HG03139 (cell line): ENCODE data around the gene C9.
A peak's percentile ranks its signal among the peaks of the same experiment; 100 is the strongest.
"Not testable (repeated sequence)": the region's sequence is repeated elsewhere in the genome, so short reads cannot be mapped to it uniquely, and the experiment has no call there.

ENCODE experiments used
- ATAC-seq: cut with Tn5 transposase; IDR thresholded peaks from one replicate; pipeline ENCODE4 v1.9.1; 2021; ENCODE audit not compliant: unreplicated experiment

The C9 gene

GRCh38 chr5:39364367-39364766 lies at the start of gene C9:
C9 (minus strand) TSS chr5:39364495; CDS start chr5:39364464, 31 bp downstream.
- no peak for ATAC-seq

DNA sequence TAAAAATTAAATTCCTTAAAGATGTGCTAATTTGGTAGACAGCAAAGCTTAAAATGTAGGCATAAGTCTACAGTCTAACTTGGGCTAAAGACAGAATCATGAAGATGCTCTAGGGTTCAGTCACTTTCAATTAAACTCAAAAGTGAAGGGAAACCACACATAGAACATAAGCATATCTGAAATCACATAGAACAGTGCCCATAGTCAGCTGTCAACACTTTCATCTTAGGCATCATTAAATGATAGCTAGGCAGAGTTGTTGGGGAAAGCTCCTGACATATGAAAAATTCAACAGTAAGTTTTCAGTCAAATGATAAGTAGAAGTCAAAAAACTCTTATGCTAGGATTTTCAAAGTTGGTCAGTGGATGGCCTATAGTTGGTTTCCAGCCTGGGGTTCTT lies 49.5 kb upstream of the C9 start:
- ATAC-seq, result no peak

DNA sequence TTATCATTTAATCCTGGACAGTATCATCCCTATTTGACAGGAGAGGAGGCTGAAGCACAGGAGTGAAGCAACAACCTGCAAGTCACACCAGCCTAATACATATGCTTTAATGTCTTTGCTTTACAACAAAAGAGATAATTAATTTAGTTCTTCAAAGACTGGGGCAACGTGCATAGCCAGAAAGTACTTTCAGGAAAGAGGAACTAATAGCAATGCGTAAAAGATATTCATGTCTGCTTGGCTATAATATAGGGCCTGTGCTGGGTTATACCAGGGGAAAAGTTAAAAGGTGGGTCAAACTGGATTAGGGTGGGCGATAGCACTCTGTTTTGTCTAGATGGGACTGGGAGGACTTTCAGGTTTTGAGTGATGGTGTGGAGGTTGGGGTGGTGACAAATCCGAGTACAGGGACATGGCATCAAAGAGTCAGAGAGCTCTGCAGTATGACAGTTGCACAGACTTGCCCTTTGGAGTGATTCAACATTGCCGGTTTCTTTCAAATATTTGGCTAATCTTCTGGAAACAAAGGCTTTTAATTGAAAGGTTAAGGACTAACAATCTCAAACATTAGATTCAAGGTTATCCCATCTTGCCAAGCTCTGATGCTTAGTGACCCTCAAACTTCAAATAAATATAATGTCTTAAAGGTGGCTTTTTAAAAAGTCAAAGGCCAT lies 48.6 kb upstream of the C9 start:
- ATAC-seq, result no peak

- ATAC-seq, result no peak
Measured at GRCh38 chr5:39411985-39412384, 47.7 kb upstream of the C9 start.

DNA sequence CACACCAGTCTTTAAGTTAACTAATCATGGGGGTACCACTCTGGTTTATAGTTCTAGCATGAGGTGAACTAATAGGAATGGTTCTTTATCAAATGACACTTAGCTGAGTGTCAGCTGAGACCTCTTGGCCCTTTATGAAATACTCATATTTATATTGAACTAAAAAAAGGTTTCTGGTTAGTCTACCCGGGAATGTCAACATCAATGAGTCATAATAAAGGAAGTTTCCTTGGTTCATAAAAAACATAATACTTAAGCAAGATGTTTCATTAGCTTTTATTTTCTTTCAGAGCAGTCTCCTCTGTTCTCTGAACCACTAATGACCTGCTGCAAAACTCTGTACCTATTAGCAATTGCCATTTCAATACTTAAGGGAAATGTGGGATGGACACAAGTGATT lies 46.8 kb upstream of the C9 start:
- ATAC-seq, result no peak

DNA sequence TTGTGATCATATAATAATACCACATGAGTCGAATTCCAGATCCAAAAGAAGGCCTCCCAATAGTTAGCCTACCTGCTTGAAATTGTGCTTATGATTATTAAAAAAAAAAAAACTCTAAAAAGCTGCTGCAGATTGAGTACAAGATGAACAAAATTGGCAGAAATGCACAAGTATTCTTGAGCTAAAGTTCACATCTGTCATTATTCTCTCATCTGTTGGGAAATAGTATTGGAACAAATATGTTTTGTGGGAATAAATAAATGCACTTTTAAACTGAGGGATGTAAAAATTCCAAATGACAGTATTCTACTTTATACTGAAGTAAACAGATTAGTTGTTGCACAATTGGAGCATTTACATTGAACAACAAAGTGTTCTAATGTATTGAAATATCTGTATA lies 44.7 kb upstream of the C9 start:
- no peak for ATAC-seq

DNA sequence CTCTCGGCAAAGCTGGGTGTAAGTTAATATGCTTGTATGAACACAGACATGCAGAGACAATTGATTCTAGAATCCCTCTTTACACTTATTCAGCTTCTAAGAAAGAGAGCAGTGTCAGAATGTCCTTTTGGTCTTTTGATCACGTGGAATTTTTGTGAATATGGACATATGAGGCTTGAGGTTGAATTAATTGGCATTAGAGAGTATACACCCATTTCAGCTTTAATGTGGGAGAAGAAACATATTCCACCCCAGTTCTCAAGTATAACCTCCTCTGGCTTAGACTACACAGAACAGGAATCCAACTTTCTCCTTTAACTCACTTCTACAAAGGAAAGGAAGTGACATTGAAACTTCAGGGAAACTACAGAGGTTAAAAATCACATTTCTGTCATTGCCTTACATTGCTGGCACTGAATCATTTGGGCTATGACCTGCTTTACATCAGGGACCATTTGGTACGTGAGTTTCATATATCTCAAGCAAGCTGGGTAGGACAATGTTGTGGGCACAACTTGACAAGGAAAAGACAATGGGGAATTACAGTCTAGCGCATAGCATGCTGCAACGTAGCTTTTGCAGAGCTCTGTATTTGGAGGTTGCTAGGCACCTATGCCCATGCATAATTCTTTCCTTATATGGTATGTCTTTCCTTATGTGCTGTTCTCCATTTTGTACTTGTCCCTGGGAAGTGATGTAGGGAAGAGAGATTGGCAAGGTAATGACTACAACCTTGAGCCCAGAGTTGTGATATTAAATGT lies 41.0 kb upstream of the C9 start:
- ATAC-seq, result no peak

DNA sequence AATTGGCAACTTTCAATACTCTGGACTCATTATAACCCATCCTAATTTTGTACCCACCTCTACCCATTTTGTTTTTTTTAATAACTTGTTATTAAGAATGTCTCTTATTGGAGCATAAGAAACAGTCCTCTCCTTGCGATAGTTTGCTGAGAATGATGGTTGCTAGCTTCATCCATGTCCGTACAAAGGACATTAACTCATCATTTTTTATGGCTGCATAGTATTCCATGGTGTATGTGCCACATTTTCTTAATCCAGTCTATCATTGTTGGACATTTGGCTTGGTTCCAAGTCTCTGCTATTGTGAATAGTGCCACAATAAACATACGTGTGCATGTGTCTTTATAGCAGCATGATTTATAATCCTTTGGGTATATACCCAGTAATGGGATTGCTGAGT lies 39.5 kb upstream of the C9 start:
- not testable (repeated sequence) for ATAC-seq

DNA sequence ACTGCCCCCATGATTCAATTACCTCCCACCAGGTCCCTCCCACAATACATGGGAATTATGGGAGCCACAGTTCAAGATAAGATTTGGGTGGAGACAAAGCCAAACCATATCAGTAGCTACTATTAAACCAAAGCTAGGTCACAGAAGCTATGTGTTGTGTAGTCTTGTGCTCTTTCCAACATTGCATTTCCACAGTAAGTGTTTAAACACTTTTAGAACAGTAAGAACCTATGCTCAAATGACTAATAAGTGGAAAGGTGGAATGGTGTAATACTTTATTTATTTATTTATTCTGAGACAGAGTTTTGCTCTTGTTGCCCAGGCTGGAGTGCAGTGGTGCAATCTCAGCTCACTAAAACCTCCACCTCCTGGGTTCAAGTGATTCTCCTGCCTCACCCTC lies 37.8 kb upstream of the C9 start:
- not testable (repeated sequence) for ATAC-seq

DNA sequence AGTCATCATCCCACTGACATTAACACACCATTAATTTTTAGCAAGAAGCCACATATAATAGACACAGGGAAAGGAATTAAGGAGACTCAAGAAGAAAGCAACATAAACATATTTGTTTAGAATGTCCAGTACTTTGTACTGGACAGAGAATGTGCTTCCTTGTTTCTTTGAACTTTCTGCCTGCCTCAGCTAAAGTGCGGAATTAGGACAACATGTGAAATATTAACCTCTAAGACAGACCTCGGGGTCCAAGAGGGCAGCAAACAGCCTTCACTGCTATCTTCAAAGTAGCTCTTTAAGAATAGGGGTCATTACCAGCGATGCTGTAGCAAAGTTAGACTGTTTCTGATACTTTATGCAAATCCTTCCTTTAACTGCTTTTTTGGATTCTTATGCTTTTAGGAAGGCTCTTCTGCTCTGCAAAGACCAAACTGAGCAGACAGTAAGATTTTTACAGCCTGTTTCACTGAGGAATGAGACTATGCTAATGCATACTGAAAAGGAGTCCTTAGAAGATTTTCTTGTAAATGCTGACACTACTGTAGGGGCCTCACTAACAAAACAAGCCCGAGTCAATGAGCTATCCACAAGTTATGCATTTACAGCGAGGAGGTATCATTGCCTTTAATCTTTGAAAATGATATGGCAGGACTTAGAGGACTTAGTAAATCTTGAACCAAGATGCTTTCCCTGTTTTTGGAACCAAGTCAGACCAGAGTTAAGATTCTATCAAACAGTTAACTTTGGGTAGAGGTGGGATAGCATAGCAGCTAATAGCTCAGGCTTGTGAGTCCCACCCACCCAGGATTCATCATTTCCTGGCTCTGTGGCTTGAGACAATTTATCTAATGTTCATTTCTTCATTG lies 36.7 kb upstream of the C9 start:
- no peak for ATAC-seq

DNA sequence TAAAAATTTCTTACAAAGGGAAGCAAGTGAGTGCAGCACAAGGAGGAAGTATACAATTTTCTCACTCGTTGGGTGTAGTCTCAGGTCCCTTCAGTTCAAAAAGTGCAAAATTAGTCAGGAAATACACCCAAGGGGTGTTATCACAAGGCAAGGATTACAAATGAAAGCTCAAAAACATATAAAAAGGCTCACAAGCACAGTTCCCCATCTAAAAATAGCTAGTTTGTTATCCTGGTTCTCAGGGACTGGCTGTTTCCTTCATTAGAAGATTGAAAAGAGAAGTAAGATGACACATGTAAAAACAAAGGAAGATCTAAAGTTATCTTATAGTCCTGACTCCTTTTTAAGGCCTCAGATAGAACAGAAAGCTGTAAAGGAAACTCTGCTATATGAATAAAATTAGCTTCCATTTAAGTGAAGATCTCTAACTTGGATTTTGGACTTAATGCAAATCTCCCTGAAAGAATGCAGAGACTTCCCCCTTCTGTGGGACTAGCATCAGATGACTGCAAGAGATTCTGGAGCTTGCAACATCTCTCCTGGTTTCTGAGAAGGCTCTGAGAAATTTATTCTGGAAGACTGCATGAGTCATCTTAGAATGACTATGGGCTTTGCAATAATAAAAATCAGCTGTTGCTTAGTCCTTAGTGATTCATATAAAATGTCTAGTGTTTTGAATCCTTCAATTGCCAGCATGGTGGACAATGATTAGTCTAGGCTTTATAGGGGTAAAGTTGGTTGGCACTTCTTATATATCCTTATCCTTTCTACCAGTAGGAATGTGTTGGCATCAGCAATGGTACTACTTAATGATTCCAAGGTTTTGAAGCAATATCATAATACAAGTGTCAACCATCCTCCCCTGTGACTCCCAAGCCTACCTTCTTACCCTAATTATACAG lies 35.1 kb upstream of the C9 start:
- no peak for ATAC-seq

DNA sequence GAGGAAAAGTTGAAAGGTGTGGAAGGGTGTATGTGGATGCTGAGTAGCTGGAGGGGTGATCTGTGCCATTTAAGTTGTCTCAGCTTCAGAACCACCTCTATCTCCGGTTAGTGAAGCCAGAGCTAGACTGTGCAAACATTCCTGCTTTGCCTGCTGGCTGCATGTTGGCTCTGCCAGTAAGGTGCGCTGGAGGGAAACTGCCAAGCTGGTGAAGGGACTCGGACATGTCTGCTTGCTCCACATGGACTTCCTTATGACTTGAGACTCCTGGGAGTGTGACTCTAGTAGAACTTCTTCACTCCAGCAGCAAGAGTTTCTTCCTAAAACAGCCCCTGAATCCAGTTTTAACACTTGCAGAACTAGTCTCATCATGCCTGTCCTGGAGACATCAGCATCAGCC lies 32.5 kb upstream of the C9 start:
- no peak for ATAC-seq

DNA sequence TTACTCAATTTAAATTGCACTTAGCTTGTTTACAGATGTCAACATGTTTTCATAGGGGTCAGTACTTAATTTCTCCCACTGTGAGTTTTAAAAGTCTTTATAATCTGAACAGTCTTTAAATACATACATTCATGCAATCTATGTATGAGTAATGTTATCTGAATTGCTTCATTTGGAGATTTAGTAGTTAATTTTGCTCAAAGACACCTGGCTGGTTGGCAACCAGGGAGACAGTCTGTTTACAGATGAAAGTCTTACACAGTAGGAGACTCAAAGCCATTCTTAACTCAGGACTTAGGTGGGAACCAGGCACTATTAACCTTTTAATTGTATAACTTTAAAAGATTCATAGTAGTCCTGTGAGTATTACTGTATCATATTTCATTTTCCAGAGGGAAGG lies 31.2 kb upstream of the C9 start:
- no peak for ATAC-seq

DNA sequence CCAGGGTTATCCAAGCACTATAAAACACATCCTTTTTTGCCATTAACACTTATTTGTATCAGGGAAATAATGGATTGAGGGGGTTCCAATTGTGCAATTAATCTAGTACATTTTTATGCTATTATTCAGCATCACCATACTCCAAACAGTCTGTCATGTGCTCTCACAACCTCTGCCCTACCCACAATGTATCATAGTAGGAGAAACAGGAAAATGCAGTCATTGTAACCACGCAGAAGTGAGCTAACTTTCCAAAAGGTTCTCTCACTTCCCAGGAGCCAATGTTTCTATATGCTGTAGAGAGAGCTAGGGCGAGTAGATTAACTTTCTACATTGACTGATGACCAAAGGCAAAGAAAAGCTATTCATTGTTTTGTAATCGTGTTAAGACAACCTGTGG lies 30.7 kb upstream of the C9 start:
- ATAC-seq, result no peak

GRCh38 chr5:39390945-39391344 lies 26.6 kb upstream of the C9 start:
- no peak for ATAC-seq

DNA sequence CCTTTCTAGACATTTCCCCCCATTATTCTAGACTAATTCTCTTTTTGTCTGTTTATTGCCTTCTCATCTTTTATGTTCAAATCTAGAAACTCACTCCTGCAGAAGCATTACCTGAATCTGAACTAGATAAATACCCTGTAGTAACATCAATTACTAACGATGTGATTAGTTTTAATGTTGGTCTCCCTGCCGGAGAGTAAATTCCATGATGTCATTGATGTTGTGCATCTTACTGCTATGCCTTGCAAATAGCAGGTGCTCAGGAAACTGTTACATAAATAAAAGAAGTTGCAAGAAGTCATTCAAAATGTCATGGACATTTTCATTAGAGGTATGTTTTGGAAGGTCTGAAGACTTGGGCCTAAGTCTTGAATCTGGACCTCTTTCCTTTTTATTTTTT lies 23.0 kb upstream of the C9 start:
- ATAC-seq, result no peak

GRCh38 chr5:39384271-39384670 lies 20.0 kb upstream of the C9 start:
- ATAC-seq, result no peak

GRCh38 chr5:39381376-39381775 lies 17.1 kb upstream of the C9 start:
- no peak for ATAC-seq

DNA sequence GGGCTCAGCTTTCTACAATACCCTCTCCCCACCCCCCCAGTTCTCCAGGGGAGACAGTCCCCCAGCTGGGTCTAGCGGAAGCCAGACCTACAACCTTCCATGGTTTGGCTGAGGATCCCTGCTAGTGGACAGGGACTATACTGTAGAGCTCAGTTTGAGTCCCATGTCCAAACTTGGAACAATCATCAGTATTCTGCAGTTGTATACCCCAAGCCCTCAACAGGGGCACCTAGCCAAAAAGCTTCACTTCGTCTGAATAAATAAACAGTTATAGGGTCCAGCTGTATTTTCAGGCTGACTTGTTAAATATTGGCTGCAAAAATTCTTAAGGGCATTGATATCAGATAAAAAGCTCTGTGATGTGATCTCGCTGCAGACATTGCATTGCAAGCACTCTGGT lies 15.4 kb upstream of the C9 start:
- ATAC-seq, result no peak

DNA sequence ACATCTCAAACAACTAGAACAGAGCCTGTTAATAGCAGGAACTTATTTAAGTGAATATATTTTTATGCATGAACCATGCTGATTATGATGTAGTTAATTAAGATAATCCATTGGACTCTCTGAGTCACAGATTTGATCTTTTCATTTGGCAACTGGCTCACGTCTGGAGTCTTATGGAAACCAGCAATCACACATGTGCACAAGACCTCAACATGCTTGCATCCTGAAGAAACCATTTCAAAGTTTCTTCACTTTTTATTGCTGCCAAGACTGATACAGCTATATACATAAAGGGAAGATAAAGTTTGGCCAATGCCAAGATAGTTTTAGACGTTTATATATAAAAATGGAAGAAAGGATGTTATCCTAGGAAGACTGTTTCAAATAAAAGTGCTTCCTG lies 13.3 kb upstream of the C9 start:
- no peak for ATAC-seq

DNA sequence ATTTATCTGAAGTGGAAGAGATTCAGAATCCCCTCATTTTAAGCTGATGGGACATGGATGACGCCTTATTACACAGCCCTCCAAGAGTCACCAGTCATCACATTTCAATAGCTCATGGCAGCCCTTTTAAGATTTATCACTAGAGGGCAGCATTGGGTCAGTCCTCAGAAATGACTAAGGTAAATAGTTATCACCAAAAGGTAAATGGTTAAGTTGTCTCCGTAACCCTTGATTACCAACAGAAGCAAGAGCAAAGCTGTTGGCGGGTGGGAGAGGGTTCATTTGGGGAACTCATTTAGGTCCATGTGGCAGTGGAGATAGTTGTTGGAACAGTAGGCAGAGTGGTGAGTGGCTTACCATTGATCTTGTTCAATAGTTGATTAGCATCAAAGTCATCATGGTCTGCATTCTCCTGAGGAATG lies 12.0 kb upstream of the C9 start:
- peak; percentile 50 for ATAC-seq
